Endometrial microvascular endothelial cells (primary cell): ENCODE data around the gene MYO1F. TPM values are rescaled to one million over a fixed set of nuclear protein-coding genes. Genes with fewer than 3 reads are reported as not detected.
"Not testable (repeated sequence)": the region's sequence is repeated elsewhere in the genome, so short reads cannot be mapped to it uniquely, and the experiment has no call there.

Source experiments
- in situ Hi-C: cut with HindIII; loops from 2 replicates; pipeline ENCODE4 v1.10.0; 2017; ENCODE audit warnings: low sequenced_read_pairs, low pct_unique_long_range_greater_than_20kb; ENCODE audit errors: inconsistent ontology term
- total RNA-seq: library from RNA; depleted of rRNA; stranded (reverse); fragments of >200 nt; gene quantifications from one replicate; pipeline ENCODE4 v1.2.3, GENCODE V29; 2015; ENCODE audit errors: inconsistent ontology term

Gene MYO1F
- total RNA-seq, 1 donor from 2014 or later: 0.19 TPM

GRCh38 chr19:8571006-8571411 is 6.2 kb downstream of the MYO1F start:
- in situ Hi-C loops: no loop called here

GRCh38 chr19:8569066-8569771 is 8.0 kb downstream of the MYO1F start:
- in situ Hi-C loops: no loop called here

- in situ Hi-C loops: no loop called here
These were observed 9.6 kb downstream of the MYO1F start for GRCh38 chr19:8567522-8568172.

GRCh38 chr19:8566855-8567254 is 10.4 kb downstream of the MYO1F start:
- in situ Hi-C loops: no loop called here

- in situ Hi-C loops: not testable (repeated sequence)
These were observed 12.4 kb downstream of the MYO1F start for GRCh38 chr19:8564866-8565265.

GRCh38 chr19:8561075-8561764 is 16.0 kb downstream of the MYO1F start:
- in situ Hi-C loops: no loop called here

- in situ Hi-C loops: no loop called here
These were observed 18.9 kb downstream of the MYO1F start for GRCh38 chr19:8558325-8558724.

- in situ Hi-C loops: no loop called here
These were observed 19.5 kb downstream of the MYO1F start for GRCh38 chr19:8557642-8558238.

GRCh38 chr19:8553729-8554128 is 23.5 kb downstream of the MYO1F start:
- in situ Hi-C loops: not testable (repeated sequence)

- in situ Hi-C loops: no loop called here
These were observed 24.4 kb downstream of the MYO1F start for GRCh38 chr19:8552810-8553209.

GRCh38 chr19:8550070-8550469 is 27.2 kb downstream of the MYO1F start:
- in situ Hi-C loops: no loop called here

GRCh38 chr19:8545743-8546142 is 31.5 kb downstream of the MYO1F start:
- in situ Hi-C loops: no loop called here

GRCh38 chr19:8544168-8544567 is 33.1 kb downstream of the MYO1F start:
- in situ Hi-C loops: no loop called here

- in situ Hi-C loops: no loop called here
These were observed 37.6 kb downstream of the MYO1F start for GRCh38 chr19:8539621-8540149.

GRCh38 chr19:8537099-8537498 is 40.1 kb downstream of the MYO1F start:
- in situ Hi-C loops: no loop called here

- in situ Hi-C loops: no loop called here
These were observed 41.0 kb downstream of the MYO1F start for GRCh38 chr19:8536282-8536681.

GRCh38 chr19:8532225-8532624 is 45.0 kb downstream of the MYO1F start:
- in situ Hi-C loops: no loop called here

GRCh38 chr19:8531470-8531869 is 45.8 kb downstream of the MYO1F start:
- in situ Hi-C loops: no loop called here

GRCh38 chr19:8530061-8530679 is 47.1 kb downstream of the MYO1F start:
- in situ Hi-C loops: no loop called here
